ENCODE data around the gene DMWD. TPM values are rescaled to one million over a fixed set of nuclear protein-coding genes. Genes with fewer than 3 reads are reported as not detected.
A peak's percentile ranks its signal among the peaks of the same experiment; 100 is the strongest.

The DMWD gene, protein sequence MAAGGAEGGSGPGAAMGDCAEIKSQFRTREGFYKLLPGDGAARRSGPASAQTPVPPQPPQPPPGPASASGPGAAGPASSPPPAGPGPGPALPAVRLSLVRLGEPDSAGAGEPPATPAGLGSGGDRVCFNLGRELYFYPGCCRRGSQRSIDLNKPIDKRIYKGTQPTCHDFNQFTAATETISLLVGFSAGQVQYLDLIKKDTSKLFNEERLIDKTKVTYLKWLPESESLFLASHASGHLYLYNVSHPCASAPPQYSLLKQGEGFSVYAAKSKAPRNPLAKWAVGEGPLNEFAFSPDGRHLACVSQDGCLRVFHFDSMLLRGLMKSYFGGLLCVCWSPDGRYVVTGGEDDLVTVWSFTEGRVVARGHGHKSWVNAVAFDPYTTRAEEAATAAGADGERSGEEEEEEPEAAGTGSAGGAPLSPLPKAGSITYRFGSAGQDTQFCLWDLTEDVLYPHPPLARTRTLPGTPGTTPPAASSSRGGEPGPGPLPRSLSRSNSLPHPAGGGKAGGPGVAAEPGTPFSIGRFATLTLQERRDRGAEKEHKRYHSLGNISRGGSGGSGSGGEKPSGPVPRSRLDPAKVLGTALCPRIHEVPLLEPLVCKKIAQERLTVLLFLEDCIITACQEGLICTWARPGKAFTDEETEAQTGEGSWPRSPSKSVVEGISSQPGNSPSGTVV
- total RNA-seq, result 20.4 TPM

DNA sequence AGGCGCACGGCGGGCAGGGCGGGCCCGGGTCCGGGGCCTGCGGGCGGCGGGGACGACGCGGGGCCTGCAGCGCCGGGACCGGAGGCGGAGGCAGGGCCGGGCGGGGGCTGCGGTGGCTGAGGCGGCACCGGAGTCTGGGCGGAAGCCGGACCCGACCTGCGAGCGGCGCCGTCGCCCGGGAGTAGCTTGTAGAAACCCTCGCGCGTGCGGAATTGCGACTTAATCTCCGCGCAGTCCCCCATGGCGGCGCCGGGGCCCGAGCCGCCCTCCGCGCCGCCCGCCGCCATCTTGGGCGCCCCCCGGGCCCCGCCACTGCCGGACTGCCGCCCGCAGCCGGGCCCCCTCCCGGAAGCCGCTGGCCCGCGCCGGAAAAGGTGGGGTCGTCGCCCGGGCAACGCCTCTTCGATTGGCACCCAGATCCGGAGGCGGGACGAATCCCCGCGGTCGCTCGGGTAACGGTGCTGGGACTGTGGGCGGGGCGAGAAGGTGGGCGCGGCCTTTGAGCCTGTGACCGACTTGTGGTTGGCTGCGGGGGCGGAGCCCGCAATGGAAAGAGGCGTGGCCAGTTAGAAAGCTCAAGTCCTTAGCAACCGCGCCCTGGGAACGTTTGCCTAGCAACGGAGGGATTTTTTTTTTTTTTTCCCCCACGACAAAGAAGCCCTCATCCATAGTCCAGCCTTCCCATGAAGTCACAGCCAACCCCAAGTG is at the start of gene DMWD:
Gene DMWD, minus strand, starts transcription at position 376 of the 708 bp plus-strand sequence. Its CDS starts 89 bp downstream, at position 287.
- peak within 1 kb of the TSS; percentile 76 to 77 (median 77) for H3K4me3 ChIP-seq (ENCODE audit: low read length in 3 of 3)
- peaks cover 5 to 11% (median 11%) of the 10 kb centered on the region in 3 donors for H3K36me3 ChIP-seq (ENCODE audit: control insufficient read depth in 3 of 3, insufficient read depth in 3 of 3, low read length in 3 of 3)
- peaks cover 32 to 35% (median 35%) of the 10 kb centered on the region in 3 donors for H3K4me1 ChIP-seq (ENCODE audit: control insufficient read depth in 3 of 3, insufficient read depth in 3 of 3, low read length in 3 of 3)
- no peaks in the 10 kb centered on the region for H3K27me3 ChIP-seq (ENCODE audit: control insufficient read depth in 3 of 3, insufficient read depth in 3 of 3, low read length in 3 of 3)
- H3K9me3 ChIP-seq (ENCODE audit: control insufficient read depth in 3 of 3, low read length in 3 of 3), result no peaks in the 10 kb centered on the region
- H3K9ac ChIP-seq (ENCODE audit: low read depth in 1 of 3, low read length in 3 of 3), result peak within 1 kb of the TSS; percentile 76 to 80 (median 76)
- peak within 1 kb of the TSS; percentile 31 for H3K27ac ChIP-seq (ENCODE audit: low read depth, low read length)

GRCh38 chr19:45842198-45842597 is 49.6 kb upstream of the DMWD start:
- H3K9ac ChIP-seq (ENCODE audit: low read depth in 1 of 3, low read length in 3 of 3), result no peak overlapping the region
- H3K27ac ChIP-seq (ENCODE audit: low read depth, low read length), result no peak overlapping the region
- H3K4me1 ChIP-seq (ENCODE audit: control insufficient read depth in 3 of 3, insufficient read depth in 3 of 3, low read length in 3 of 3), result no peaks in the 10 kb centered on the region
- H3K9me3 ChIP-seq (ENCODE audit: control insufficient read depth in 3 of 3, low read length in 3 of 3), result no peaks in the 10 kb centered on the region
- no peak overlapping the region for H3K4me3 ChIP-seq (ENCODE audit: low read length in 3 of 3)
- H3K36me3 ChIP-seq (ENCODE audit: control insufficient read depth in 3 of 3, insufficient read depth in 3 of 3, low read length in 3 of 3), result peaks cover 48 to 74% (median 61%) of the 10 kb centered on the region in 3 donors
- H3K27me3 ChIP-seq (ENCODE audit: control insufficient read depth in 3 of 3, insufficient read depth in 3 of 3, low read length in 3 of 3), result no peaks in the 10 kb centered on the region

DNA sequence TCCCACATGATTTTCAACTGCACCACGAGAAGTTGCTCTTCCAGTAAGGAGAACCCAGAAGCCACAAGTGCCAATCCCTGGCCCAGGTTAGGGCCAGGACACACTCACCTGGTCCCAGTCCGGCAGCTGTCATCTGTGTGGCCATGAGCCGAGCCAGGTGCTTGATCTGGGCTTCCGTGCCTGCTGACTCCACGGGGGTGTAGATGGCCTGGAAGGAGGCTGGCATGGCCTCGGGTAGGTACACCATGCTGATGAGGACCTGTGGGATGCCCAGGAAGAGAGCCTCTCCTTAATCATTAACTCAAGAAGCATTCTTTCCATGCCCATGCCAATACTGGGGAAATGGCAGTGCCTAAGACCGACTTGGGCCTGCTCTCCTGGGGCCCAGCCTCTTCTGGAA is 42.3 kb upstream of the DMWD start:
- H3K4me1 ChIP-seq (ENCODE audit: control insufficient read depth in 3 of 3, insufficient read depth in 3 of 3, low read length in 3 of 3), result no peaks in the 10 kb centered on the region
- no peak overlapping the region for H3K4me3 ChIP-seq (ENCODE audit: low read length in 3 of 3)
- H3K27ac ChIP-seq (ENCODE audit: low read depth, low read length), result no peak overlapping the region
- H3K36me3 ChIP-seq (ENCODE audit: control insufficient read depth in 3 of 3, insufficient read depth in 3 of 3, low read length in 3 of 3), result peaks cover 46 to 68% (median 60%) of the 10 kb centered on the region in 3 donors
- no peak overlapping the region for H3K9ac ChIP-seq (ENCODE audit: low read depth in 1 of 3, low read length in 3 of 3)
- no peaks in the 10 kb centered on the region for H3K27me3 ChIP-seq (ENCODE audit: control insufficient read depth in 3 of 3, insufficient read depth in 3 of 3, low read length in 3 of 3)
- no peaks in the 10 kb centered on the region for H3K9me3 ChIP-seq (ENCODE audit: control insufficient read depth in 3 of 3, low read length in 3 of 3)

GRCh38 chr19:45828945-45829344 is 36.3 kb upstream of the DMWD start:
- Histone ChIP-seq H3K27me3 (ENCODE audit: control insufficient read depth in 3 of 3, insufficient read depth in 3 of 3, low read length in 3 of 3) (no peaks in the 10 kb centered on the region), H3K9ac (ENCODE audit: low read depth in 1 of 3, low read length in 3 of 3) (no peak overlapping the region), H3K9me3 (ENCODE audit: control insufficient read depth in 3 of 3, low read length in 3 of 3) (no peaks in the 10 kb centered on the region), H3K27ac (ENCODE audit: low read depth, low read length) (no peak overlapping the region), H3K4me3 (ENCODE audit: low read length in 3 of 3) (no peak overlapping the region), H3K4me1 (ENCODE audit: control insufficient read depth in 3 of 3, insufficient read depth in 3 of 3, low read length in 3 of 3) (peaks cover 0 to 7% (median 6%) of the 10 kb centered on the region in 3 donors), H3K36me3 (ENCODE audit: control insufficient read depth in 3 of 3, insufficient read depth in 3 of 3, low read length in 3 of 3) (peaks cover 69 to 82% (median 71%) of the 10 kb centered on the region in 3 donors)

- H3K36me3 ChIP-seq (ENCODE audit: control insufficient read depth in 3 of 3, insufficient read depth in 3 of 3, low read length in 3 of 3), result peaks cover 72 to 85% (median 73%) of the 10 kb centered on the region in 3 donors
- H3K9me3 ChIP-seq (ENCODE audit: control insufficient read depth in 3 of 3, low read length in 3 of 3), result no peaks in the 10 kb centered on the region
- no peaks in the 10 kb centered on the region for H3K27me3 ChIP-seq (ENCODE audit: control insufficient read depth in 3 of 3, insufficient read depth in 3 of 3, low read length in 3 of 3)
- no peak overlapping the region for H3K4me3 ChIP-seq (ENCODE audit: low read length in 3 of 3)
- no peak overlapping the region for H3K9ac ChIP-seq (ENCODE audit: low read depth in 1 of 3, low read length in 3 of 3)
- peaks cover 0 to 8% (median 6%) of the 10 kb centered on the region in 3 donors for H3K4me1 ChIP-seq (ENCODE audit: control insufficient read depth in 3 of 3, insufficient read depth in 3 of 3, low read length in 3 of 3)
- no peak overlapping the region for H3K27ac ChIP-seq (ENCODE audit: low read depth, low read length)
Observed at GRCh38 chr19:45828523-45828922, 35.9 kb upstream of the DMWD start.

DNA sequence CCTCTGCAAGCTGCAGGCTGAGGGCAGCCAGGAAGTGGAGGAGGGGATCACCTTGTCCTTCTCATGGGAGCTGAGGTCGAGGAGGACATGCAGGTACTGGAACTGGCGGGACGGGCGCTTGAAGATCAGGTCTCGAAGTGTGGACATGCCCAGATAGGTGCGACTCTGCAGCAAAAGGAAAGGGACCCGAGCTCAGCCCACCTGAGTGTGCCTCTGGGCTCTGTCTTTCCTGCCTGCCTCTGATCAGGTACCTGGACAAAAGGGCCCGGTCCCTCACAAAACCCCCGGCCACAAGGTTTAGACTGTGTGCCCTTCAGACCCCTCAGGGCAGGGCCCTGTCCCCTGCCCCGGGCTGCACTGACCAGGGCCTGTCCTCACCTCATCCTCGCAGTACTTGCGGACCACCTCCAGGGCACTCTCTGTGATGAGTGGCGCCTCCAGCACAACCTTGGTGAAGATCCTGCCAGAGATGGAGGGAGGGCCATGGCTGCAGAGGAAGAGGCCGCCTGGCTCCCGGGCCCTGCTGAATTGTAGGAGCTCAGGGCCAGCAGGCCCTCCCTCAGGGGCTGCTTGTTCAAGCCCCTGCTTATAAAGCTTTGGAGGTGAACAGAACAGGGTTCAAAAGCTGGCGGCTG is 34.9 kb upstream of the DMWD start:
- H3K36me3 ChIP-seq (ENCODE audit: control insufficient read depth in 3 of 3, insufficient read depth in 3 of 3, low read length in 3 of 3), result peaks cover 80 to 94% (median 81%) of the 10 kb centered on the region in 3 donors
- no peaks in the 10 kb centered on the region for H3K9me3 ChIP-seq (ENCODE audit: control insufficient read depth in 3 of 3, low read length in 3 of 3)
- no peak overlapping the region for H3K9ac ChIP-seq (ENCODE audit: low read depth in 1 of 3, low read length in 3 of 3)
- H3K4me3 ChIP-seq (ENCODE audit: low read length in 3 of 3), result no peak overlapping the region
- no peak overlapping the region for H3K27ac ChIP-seq (ENCODE audit: low read depth, low read length)
- peaks cover 0 to 8% (median 6%) of the 10 kb centered on the region in 3 donors for H3K4me1 ChIP-seq (ENCODE audit: control insufficient read depth in 3 of 3, insufficient read depth in 3 of 3, low read length in 3 of 3)
- H3K27me3 ChIP-seq (ENCODE audit: control insufficient read depth in 3 of 3, insufficient read depth in 3 of 3, low read length in 3 of 3), result no peaks in the 10 kb centered on the region

- H3K9me3 ChIP-seq (ENCODE audit: control insufficient read depth in 3 of 3, low read length in 3 of 3), result no peaks in the 10 kb centered on the region
- H3K27ac ChIP-seq (ENCODE audit: low read depth, low read length), result no peak overlapping the region
- H3K27me3 ChIP-seq (ENCODE audit: control insufficient read depth in 3 of 3, insufficient read depth in 3 of 3, low read length in 3 of 3), result no peaks in the 10 kb centered on the region
- no peak overlapping the region for H3K4me3 ChIP-seq (ENCODE audit: low read length in 3 of 3)
- no peak overlapping the region for H3K9ac ChIP-seq (ENCODE audit: low read depth in 1 of 3, low read length in 3 of 3)
- peaks cover 75 to 89% (median 81%) of the 10 kb centered on the region in 3 donors for H3K36me3 ChIP-seq (ENCODE audit: control insufficient read depth in 3 of 3, insufficient read depth in 3 of 3, low read length in 3 of 3)
- H3K4me1 ChIP-seq (ENCODE audit: control insufficient read depth in 3 of 3, insufficient read depth in 3 of 3, low read length in 3 of 3), result peaks cover 0 to 8% (median 6%) of the 10 kb centered on the region in 3 donors
Observed at GRCh38 chr19:45826934-45827333, 34.3 kb upstream of the DMWD start.

DNA sequence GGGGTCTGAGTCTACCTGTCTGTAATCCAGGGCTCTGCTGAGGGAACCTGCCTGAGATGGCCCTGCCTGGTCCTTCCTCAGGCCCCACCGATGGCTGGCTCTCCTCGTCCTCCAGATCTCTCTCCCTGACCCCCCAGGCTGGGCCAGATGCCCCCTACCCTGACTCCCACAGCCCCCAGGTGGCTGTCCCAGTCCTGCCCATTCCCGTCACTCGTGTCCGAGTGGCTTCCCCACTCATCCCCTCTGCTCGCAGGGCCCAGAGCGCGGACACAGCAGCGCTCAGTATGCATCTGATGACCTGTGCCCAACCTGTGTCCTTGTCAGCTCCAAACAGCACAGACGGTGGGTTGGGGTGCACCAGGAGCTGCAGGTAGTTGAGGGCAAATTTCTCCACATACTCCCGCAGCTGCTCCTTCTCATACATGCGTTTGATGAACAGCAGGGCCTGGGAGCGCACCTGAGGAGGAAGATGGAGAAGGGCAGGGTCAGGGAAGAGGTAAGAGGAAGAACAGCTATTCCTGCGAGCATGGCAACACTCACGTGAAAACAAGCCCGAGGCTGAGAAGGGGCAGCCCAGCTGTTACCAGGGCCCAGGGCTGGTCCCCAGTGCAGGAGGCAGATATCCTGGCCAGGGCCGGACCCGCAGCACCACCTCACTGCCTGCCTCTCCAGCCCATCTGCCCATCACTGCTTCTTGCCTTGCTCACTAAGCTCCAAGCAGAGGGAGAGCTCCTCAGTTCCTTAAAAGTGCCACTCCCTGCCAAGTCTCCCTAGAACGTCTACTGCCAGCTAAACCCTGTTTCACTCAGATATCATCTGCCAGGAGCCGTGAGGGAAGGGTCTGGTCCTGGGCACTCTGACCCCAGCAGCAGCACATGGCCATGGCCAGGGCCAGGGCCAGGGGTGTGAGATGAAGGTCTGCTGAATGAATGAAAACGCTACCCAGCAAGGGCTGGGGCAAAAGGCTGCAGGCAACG is 33.6 kb upstream of the DMWD start:
- H3K4me3 ChIP-seq (ENCODE audit: low read length in 3 of 3), result no peak overlapping the region
- no peak overlapping the region for H3K9ac ChIP-seq (ENCODE audit: low read depth in 1 of 3, low read length in 3 of 3)
- H3K4me1 ChIP-seq (ENCODE audit: control insufficient read depth in 3 of 3, insufficient read depth in 3 of 3, low read length in 3 of 3), result peaks cover 0 to 8% (median 6%) of the 10 kb centered on the region in 3 donors
- H3K27ac ChIP-seq (ENCODE audit: low read depth, low read length), result no peak overlapping the region
- H3K27me3 ChIP-seq (ENCODE audit: control insufficient read depth in 3 of 3, insufficient read depth in 3 of 3, low read length in 3 of 3), result no peaks in the 10 kb centered on the region
- H3K36me3 ChIP-seq (ENCODE audit: control insufficient read depth in 3 of 3, insufficient read depth in 3 of 3, low read length in 3 of 3), result peaks cover 72 to 87% (median 79%) of the 10 kb centered on the region in 3 donors
- H3K9me3 ChIP-seq (ENCODE audit: control insufficient read depth in 3 of 3, low read length in 3 of 3), result no peaks in the 10 kb centered on the region

DNA sequence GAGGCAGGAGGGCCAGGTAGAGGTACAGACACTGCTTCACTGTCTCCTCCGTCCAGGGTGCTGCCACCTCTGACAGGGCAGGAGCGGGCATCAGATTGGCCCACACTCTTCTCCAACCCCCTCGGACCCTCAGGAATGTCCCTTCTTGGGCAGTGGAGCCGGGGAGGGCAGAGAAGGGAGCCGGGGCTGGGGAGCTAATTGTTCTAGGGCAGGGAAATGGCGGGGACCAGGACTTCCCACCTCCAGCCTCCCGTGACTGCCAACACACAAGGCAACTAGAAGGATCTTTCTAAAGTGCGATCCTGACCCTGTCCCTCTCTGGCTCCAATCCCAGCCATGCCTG is 32.6 kb upstream of the DMWD start:
- Histone ChIP-seq H3K9me3 (ENCODE audit: control insufficient read depth in 3 of 3, low read length in 3 of 3) (no peaks in the 10 kb centered on the region), H3K9ac (ENCODE audit: low read depth in 1 of 3, low read length in 3 of 3) (no peak overlapping the region), H3K36me3 (ENCODE audit: control insufficient read depth in 3 of 3, insufficient read depth in 3 of 3, low read length in 3 of 3) (peaks cover 73 to 89% (median 79%) of the 10 kb centered on the region in 3 donors), H3K27ac (ENCODE audit: low read depth, low read length) (no peak overlapping the region), H3K27me3 (ENCODE audit: control insufficient read depth in 3 of 3, insufficient read depth in 3 of 3, low read length in 3 of 3) (no peaks in the 10 kb centered on the region), H3K4me1 (ENCODE audit: control insufficient read depth in 3 of 3, insufficient read depth in 3 of 3, low read length in 3 of 3) (peaks cover 0 to 8% (median 6%) of the 10 kb centered on the region in 3 donors), H3K4me3 (ENCODE audit: low read length in 3 of 3) (no peak overlapping the region)

Data from skeletal muscle tissue (tissue), 4 donors.